ENCODE results near the gene CTDSPL. TPM values are rescaled to one million over a fixed set of nuclear protein-coding genes. Genes with fewer than 3 reads are reported as not detected.
A peak's percentile ranks its signal among the peaks of the same experiment; 100 is the strongest.
"Not testable (repeated sequence)": the region's sequence is repeated elsewhere in the genome, so short reads cannot be mapped to it uniquely, and the experiment has no call there.

CTDSPL gene
- total and polyA plus RNA-seq, 5 experiments from 2014 or later, result 0.26 to 0.99 (median 0.45) TPM

GRCh38 chr3:37961622-37962431 lies 100.1 kb downstream of the CTDSPL start:
- no peak for ATAC-seq
- POLR2A ChIA-PET, result no interaction called here
- Mint-ChIP-seq H3K27ac (peak overlapping the region in 4 of 10 donors; percentile 6 to 67 (median 12)), H3K36me3 (no peaks in the 10 kb centered on the region), H3K27me3 (no peaks in the 10 kb centered on the region), H3K4me3 (no peak overlapping the region), H3K4me1 (peaks cover 8 to 17% (median 15%) of the 10 kb centered on the region in 4 donors), H3K9me3 (no peaks in the 10 kb centered on the region)
- DNase-seq, result no peak

DNA sequence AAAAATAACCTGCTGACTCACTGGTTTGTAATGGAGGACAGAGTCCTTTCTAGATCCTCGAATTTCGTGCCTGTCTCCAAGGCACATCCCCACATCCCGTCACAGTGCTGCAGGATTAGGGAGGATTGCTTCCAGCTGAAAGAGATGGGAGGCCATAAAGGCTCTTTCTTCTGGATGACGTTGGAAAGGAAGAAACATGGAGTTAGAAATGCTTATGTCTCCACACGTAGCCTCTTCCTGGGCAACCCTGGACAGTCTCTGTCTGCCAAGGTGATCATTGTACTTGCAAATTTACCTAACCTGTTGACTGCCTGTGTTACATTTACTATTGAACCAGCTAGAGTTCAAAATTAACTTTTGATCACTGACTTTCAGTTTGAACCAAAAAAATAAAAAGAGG lies 101.3 kb downstream of the CTDSPL start:
- Mint-ChIP-seq H3K36me3 (no peaks in the 10 kb centered on the region), H3K27me3 (no peaks in the 10 kb centered on the region), H3K27ac (peak overlapping the region in 5 of 10 donors; percentile 33 to 85 (median 56)), H3K9me3 (no peaks in the 10 kb centered on the region), H3K4me1 (peaks cover 2 to 7% (median 3%) of the 10 kb centered on the region in 4 donors), H3K4me3 (no peak overlapping the region)
- POLR2A ChIA-PET, result no interaction called here
- ATAC-seq, result no peak
- DNase-seq, result no peak

GRCh38 chr3:37963635-37964034 lies 102.0 kb downstream of the CTDSPL start:
- Mint-ChIP-seq H3K4me1 (peaks cover 0 to 7% (median 3%) of the 10 kb centered on the region in 4 donors), H3K9me3 (no peaks in the 10 kb centered on the region)

GRCh38 chr3:37964146-37964545 lies 102.5 kb downstream of the CTDSPL start:
- no peak for DNase-seq
- Mint-ChIP-seq H3K4me1 (peaks cover 0 to 7% (median 3%) of the 10 kb centered on the region in 4 donors), H3K36me3 (no peaks in the 10 kb centered on the region), H3K27me3 (no peaks in the 10 kb centered on the region), H3K4me3 (no peak overlapping the region), H3K9me3 (no peaks in the 10 kb centered on the region), H3K27ac (no peak overlapping the region)
- ATAC-seq, result no peak
- POLR2A ChIA-PET, result interaction anchor here (1.4 kb wide), 1 partner anchor 109 kb away, joined by 3 read pairs; no protein-coding TSS in a partner anchor

More at GRCh38 chr3:37963635-37964034, 102.0 kb downstream of the CTDSPL start:
- H3K36me3 Mint-ChIP-seq, result no peaks in the 10 kb centered on the region
- no peaks in the 10 kb centered on the region for H3K27me3 Mint-ChIP-seq
- ATAC-seq (no peak), DNase-seq (no peak)
- no peak overlapping the region for H3K4me3 Mint-ChIP-seq
- peak overlapping the region in 2 of 10 donors; percentile 37 to 56 for H3K27ac Mint-ChIP-seq
- POLR2A ChIA-PET, result no interaction called here

- no peaks in the 10 kb centered on the region for H3K27me3 Mint-ChIP-seq
- H3K36me3 Mint-ChIP-seq, result no peaks in the 10 kb centered on the region
- no peak for DNase-seq
- ATAC-seq, result no peak
- H3K4me3 Mint-ChIP-seq, result no peak overlapping the region
- H3K9me3 Mint-ChIP-seq, result no peaks in the 10 kb centered on the region
- H3K27ac Mint-ChIP-seq, result no peak overlapping the region
- POLR2A ChIA-PET, result interaction anchor here (1.4 kb wide), 1 partner anchor 109 kb away, joined by 3 read pairs; no protein-coding TSS in a partner anchor
- H3K4me1 Mint-ChIP-seq, result peaks cover 0 to 7% (median 3%) of the 10 kb centered on the region in 4 donors
These were observed 103.0 kb downstream of the CTDSPL start for GRCh38 chr3:37964716-37965115.

DNA sequence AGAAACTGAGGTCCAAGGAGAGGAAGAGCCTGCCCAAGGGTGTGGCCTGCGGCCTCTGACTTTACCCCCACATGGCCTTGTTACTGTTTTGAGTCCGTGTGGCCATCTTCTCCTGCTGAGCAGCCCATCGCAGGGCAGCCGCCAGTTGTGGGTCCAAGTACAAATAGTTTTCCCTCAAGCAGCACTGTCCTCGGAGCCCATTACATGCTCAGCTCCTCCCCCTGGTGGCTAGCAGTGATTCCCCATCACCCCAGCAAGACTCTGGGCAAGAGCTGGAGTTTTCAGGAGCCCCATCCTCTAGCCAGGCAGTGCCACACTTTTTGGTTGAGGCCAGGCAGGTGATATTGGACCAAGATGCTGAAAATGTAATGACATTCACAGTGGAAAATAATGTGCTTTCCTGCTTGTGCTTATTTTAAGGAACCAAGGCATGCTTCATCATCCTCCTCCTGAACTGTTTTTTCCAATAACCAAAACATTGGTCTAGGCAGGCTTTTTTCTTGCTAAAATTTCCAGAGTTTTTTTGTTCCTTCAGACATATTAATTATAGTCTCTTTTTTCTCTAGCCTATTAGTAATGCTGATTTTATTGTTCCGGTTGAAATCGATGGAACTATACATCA lies 105.7 kb downstream of the CTDSPL start:
- Mint-ChIP-seq H3K9me3 (no peaks in the 10 kb centered on the region), H3K36me3 (no peaks in the 10 kb centered on the region), H3K27ac (peak overlapping the region in 1 of 10 donors; percentile 15), H3K27me3 (no peaks in the 10 kb centered on the region), H3K4me1 (peaks cover 0 to 7% (median 3%) of the 10 kb centered on the region in 4 donors), H3K4me3 (no peak overlapping the region)
- peak; percentile 35 to 72 (median 56) for DNase-seq
- ATAC-seq, result peak; percentile 80 to 86
- POLR2A ChIA-PET, result interaction anchor here (1.3 kb wide), 1 partner anchor 112 kb away, joined by 3 read pairs; no protein-coding TSS in a partner anchor

DNA sequence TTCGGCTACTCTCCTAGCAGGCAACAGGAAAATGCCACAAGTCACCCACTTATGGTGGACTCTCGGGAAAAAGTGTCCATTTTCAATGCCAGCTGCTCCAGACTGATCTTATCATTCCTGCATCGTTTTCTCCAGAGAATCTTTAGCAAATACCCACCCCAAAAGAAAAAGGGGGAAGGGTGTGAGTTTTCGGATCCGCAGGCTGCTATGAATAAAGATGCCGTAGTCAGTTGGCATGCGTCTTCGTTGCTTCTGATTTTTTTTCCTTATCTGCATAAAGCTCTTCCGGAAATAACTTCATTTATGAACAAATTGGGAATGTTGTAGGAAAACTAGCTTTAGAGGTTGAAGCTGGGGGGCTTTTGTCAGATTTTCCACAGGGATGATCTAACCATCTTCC lies 106.5 kb downstream of the CTDSPL start:
- Mint-ChIP-seq H3K27me3 (no peaks in the 10 kb centered on the region), H3K27ac (no peak overlapping the region), H3K36me3 (no peaks in the 10 kb centered on the region), H3K4me3 (no peak overlapping the region), H3K4me1 (peaks cover 0 to 3% (median 2%) of the 10 kb centered on the region in 4 donors), H3K9me3 (no peaks in the 10 kb centered on the region)
- DNase-seq (no peak), ATAC-seq (no peak)
- POLR2A ChIA-PET, result interaction anchor here (1.3 kb wide), 1 partner anchor 113 kb away, joined by 3 read pairs; no protein-coding TSS in a partner anchor

- no peak for DNase-seq
- POLR2A ChIA-PET, result no interaction called here
- H3K9me3 Mint-ChIP-seq, result no peaks in the 10 kb centered on the region
- H3K4me1 Mint-ChIP-seq, result no peaks in the 10 kb centered on the region
- no peak for ATAC-seq
- H3K36me3 Mint-ChIP-seq, result no peaks in the 10 kb centered on the region
- no peak overlapping the region for H3K27ac Mint-ChIP-seq
- H3K27me3 Mint-ChIP-seq, result no peaks in the 10 kb centered on the region
- no peak overlapping the region for H3K4me3 Mint-ChIP-seq
These were observed 107.3 kb downstream of the CTDSPL start for GRCh38 chr3:37968813-37969595.

DNA sequence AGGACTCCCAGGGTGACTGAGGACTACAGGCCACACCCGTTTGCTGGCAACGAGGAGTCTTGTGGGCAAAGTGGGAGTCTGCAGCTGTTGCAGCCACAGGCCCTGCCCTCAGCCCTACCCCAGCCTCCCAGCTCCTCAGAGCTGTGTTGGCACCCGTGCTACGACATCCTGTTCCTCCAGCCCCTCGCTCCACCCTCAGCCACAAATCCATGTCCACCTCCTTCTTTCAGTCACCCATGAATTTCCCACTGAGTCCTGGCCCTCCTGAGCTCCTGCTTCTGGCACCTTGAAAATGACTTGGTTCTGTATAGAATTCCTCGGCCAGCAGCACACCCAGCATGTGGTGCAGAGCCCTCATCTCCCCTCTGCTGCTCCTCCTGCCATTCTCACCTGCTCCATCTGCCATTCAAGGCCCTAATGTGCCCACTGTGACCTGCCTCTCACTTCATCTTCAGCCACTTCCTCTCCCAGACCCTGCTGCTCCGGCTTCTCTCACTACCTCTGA lies 108.0 kb downstream of the CTDSPL start:
- Mint-ChIP-seq H3K4me3 (no peak overlapping the region), H3K27me3 (no peaks in the 10 kb centered on the region), H3K9me3 (no peaks in the 10 kb centered on the region), H3K4me1 (peaks cover 0 to 3% (median 2%) of the 10 kb centered on the region in 4 donors), H3K27ac (no peak overlapping the region), H3K36me3 (no peaks in the 10 kb centered on the region)
- POLR2A ChIA-PET, result no interaction called here
- DNase-seq (no peak), ATAC-seq (no peak)

- H3K27me3 Mint-ChIP-seq, result no peaks in the 10 kb centered on the region
- ATAC-seq, result no peak
- no peak overlapping the region for H3K4me3 Mint-ChIP-seq
- POLR2A ChIA-PET, result no interaction called here
- no peaks in the 10 kb centered on the region for H3K9me3 Mint-ChIP-seq
- H3K36me3 Mint-ChIP-seq, result no peaks in the 10 kb centered on the region
- peaks cover 4 to 8% (median 7%) of the 10 kb centered on the region in 4 donors for H3K4me1 Mint-ChIP-seq
- DNase-seq, result no peak
- H3K27ac Mint-ChIP-seq, result peak overlapping the region in 2 of 10 donors; percentile 7 to 33
These were observed 109.1 kb downstream of the CTDSPL start for GRCh38 chr3:37970802-37971201.

- no peaks in the 10 kb centered on the region for H3K9me3 Mint-ChIP-seq
- no peaks in the 10 kb centered on the region for H3K36me3 Mint-ChIP-seq
- H3K27ac Mint-ChIP-seq, result no peak overlapping the region
- DNase-seq (no peak), ATAC-seq (no peak)
- H3K4me3 Mint-ChIP-seq, result no peak overlapping the region
- no peaks in the 10 kb centered on the region for H3K27me3 Mint-ChIP-seq
- peaks cover 4 to 8% (median 7%) of the 10 kb centered on the region in 4 donors for H3K4me1 Mint-ChIP-seq
- POLR2A ChIA-PET, result no interaction called here
These were observed 109.8 kb downstream of the CTDSPL start for GRCh38 chr3:37971467-37971866.

GRCh38 chr3:37972056-37972455 lies 110.4 kb downstream of the CTDSPL start:
- H3K4me3 Mint-ChIP-seq, H3K27me3 Mint-ChIP-seq, H3K4me1 Mint-ChIP-seq, H3K9me3 Mint-ChIP-seq, H3K27ac Mint-ChIP-seq, DNase-seq, ATAC-seq, POLR2A ChIA-PET, H3K36me3 Mint-ChIP-seq: not testable (repeated sequence)

Data from naive thymus-derived CD8-positive, alpha-beta T cell (primary cell).